Stimulated activated CD8-positive, alpha-beta memory T cell treated with anti-CD3 and anti-CD28 coated beads, Interleukin-15, amount 100 ng/mL, for 1 hour (primary cell): ENCODE results near the gene NEGR1.
"Not testable (repeated sequence)": the region's sequence is repeated elsewhere in the genome, so short reads cannot be mapped to it uniquely, and the experiment has no call there.

Experiments
- DNase-seq: peaks from one replicate; pipeline ENCODE4 v3.0.0-alpha.2; 2020; ENCODE audit warnings: low read depth

The NEGR1 gene

GRCh38 chr1:71940261-71940660, 342.1 kb downstream of the NEGR1 start:
- no peak for DNase-seq

GRCh38 chr1:71930511-71930910, 351.8 kb downstream of the NEGR1 start:
- DNase-seq = no peak

DNA sequence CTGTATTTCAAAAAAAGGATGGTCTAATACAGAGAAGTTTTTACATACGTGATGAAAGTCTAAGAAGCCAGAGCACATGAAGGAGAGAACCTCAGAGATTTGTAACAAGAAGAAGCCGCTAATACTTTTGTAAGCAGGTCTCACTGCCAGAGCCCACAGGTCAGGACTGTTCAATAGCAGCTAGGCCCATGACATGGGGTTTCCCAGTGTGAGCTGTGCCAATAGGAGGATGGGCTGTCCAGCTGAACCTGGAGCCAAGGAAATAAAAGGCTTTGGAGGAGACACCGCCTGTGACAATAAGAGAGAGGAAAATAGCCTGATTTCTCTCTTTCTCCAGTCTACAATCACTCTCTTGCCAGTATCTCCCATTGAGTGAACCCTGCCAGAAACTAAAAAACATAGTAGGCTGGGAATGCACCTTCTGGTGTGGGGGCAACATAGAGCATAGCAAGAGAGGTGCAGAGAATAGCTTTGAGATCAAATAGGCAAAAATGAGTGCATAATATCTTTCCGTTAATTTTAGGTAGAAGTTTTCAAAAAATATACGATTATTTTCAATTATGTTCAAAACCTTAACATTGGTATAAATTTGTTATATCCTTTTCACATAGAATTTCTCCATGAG, 360.3 kb downstream of the NEGR1 start:
- DNase-seq = no peak

DNA sequence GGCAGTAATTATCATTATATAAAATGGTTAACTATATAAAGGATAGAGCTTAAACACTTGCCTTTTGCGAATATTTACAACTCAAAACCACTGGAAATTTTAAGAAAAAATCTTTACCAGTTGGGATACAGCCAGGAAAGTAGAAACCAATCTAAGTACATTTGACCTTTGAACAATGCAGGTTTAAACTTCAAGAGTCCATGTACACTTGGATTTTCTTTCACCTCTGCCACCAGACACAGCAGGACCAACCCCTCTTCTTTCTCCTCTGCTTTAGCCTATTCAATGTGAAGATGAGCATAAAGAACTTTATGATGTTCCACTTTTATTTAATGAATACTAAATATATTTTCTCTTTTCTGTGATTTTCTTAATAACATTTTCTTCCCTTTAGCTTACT, 361.1 kb downstream of the NEGR1 start:
- no peak for DNase-seq

- DNase-seq = no peak
Measured at GRCh38 chr1:71920556-71920955, 361.8 kb downstream of the NEGR1 start.

DNA sequence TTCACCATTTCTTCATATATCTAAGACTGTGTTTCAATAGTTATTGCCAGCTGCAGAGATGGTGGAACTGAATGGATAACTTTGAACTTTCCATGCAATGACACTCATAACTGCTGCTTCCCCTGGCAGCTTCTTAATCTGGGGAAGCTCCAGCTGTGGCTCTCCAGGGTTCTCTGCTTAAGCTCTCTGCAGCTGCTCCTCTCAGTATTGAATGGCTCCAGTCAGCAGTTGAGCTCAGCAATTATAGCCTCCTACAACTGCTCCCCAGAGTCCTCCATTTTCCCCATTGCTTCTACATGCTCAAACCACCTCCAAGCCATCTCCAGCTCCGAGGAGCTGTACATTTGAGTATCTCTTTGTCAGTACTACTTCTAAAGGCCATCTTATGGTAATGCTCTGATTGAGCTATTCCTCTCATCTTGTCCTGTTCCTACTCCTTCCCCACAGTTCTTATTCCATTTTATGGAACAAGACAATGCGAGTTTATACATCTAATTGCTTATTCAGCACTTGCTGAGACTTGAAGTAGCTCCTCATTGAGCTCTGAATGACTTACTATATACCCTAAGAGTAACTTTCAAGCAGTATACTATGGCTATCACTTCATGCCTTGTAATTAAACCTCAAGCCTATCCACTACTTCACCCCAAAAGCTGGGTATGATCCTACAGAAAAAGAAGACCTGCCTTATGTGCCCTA, 362.4 kb downstream of the NEGR1 start:
- no peak for DNase-seq

- no peak for DNase-seq
Measured at GRCh38 chr1:71918630-71919029, 363.7 kb downstream of the NEGR1 start.

- no peak for DNase-seq
Measured at GRCh38 chr1:71916894-71917293, 365.4 kb downstream of the NEGR1 start.

DNA sequence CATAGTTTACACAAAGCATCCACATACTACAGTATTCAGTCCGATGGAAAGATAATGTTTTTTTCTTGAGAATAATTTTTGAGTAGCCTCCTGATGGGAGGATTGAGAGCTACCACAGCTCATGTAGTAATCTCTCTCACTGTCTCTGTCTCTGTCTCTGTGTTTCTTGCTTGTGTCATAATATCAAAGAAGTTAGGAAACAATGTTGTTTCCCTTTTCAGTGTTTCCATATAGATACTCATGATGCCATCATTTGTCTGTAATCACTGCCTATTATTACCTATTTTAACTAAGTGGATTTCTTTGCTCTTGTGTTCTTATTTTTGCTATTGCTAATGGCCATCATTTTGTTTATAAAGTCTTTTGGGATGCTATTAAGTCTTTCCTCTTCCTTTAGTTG, 367.7 kb downstream of the NEGR1 start:
- no peak for DNase-seq

- no peak for DNase-seq
Measured at GRCh38 chr1:71908871-71909390, 373.4 kb downstream of the NEGR1 start.

GRCh38 chr1:71908303-71908702, 374.0 kb downstream of the NEGR1 start:
- DNase-seq = no peak

DNA sequence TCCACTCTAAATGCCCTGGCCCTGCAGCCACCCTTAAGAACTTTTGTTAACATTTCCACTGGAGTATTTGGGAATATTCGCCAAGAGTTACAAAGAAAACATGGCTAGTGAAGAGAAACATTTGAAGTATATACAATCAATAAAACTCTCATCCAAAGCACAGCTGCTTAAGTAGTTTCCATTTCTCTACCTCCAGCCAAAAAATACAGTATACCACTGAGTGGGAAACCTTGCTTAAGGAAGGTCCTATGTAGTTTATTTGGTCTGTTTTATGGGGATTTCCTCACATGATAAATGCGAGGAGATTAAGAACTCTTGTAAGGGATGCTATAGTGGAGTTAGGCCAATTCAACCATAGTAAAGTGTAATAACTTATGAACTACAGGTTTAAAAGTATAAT, 382.5 kb downstream of the NEGR1 start:
- no peak for DNase-seq

- not testable (repeated sequence) for DNase-seq
Measured at GRCh38 chr1:71888166-71888565, 394.2 kb downstream of the NEGR1 start.

- no peak for DNase-seq
Measured at GRCh38 chr1:71885171-71885570, 397.2 kb downstream of the NEGR1 start.

GRCh38 chr1:71882637-71883036, 399.7 kb downstream of the NEGR1 start:
- DNase-seq = no peak

GRCh38 chr1:71882226-71882625, 400.1 kb downstream of the NEGR1 start:
- no peak for DNase-seq

DNA sequence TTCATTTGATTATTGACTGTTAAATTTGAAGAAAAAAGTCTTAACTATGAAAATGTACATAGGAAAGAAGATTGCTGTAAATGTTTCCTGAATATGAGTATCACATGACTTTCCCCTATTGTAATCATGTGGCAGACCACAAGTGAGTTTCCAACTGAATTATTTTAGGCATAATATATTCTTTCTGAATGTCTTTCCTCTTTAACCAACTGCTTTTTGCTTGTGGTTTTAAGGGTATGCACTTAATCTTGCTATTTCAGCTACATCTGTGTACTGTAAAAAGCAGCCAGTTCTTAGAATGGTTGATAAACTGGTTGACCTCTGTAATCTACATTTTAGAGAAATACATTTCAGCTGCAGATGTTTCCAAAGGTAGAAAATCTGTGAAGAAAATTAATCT, 400.7 kb downstream of the NEGR1 start:
- no peak for DNase-seq

DNA sequence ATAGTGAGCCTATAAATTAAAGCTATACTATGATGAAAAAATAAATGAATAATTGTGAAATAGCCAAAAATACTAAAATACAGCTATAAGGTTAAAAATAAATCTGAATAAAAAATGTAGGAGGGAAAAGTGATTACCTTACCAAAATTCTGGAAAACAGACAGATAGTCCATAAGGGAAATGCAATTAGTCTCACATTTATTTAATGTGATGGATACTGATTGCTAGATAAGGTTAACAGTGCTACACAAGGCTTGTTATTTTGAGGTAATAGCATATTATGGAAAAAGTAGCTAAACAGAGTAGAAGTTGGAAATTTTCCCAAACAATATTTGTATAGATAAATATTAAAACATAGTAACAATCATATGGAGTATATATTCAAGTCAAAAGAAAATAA, 413.0 kb downstream of the NEGR1 start:
- no peak for DNase-seq

GRCh38 chr1:71862756-71863155, 419.6 kb downstream of the NEGR1 start:
- DNase-seq = no peak

GRCh38 chr1:71861022-71861421, 421.3 kb downstream of the NEGR1 start:
- no peak for DNase-seq

DNA sequence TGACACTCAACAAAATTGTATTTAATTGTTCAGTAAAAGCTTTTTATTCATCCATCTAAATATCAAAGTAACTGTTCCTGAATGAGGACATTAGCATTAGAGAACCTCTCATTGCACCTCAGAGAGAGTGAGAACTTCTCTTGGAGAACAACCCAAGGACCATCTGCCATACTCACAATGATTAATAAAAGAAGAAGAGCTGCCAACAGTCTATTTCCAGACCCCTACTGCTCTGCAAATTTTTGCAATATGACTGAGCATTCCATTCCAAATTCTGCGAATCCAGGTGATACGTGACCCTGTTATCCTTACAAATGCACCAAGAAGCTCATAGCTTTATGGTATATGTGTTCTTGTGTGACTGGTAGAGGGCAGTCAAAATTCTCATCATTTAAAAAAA, 422.5 kb downstream of the NEGR1 start:
- no peak for DNase-seq

GRCh38 chr1:71857862-71858261, 424.5 kb downstream of the NEGR1 start:
- DNase-seq = no peak

- no peak for DNase-seq
Measured at GRCh38 chr1:71853360-71853759, 429.0 kb downstream of the NEGR1 start.

DNA sequence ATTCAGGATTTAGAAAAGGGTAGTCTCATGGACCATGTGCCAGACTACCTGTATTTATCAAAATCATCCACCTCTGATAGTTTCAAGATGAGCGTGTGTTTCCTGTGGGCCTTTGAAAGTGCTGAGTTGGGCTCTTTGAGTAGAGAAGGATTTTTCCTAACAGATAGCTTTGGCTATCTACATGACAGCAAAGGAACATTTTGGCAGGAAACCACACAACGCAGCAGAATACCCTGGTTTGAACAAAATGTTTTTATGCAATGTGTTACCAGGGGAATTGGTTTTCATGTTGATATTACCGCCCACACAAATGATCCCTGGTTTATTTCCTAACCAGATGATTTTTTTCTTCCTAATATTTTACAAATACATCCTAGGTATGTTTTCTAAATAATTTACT, 431.4 kb downstream of the NEGR1 start:
- no peak for DNase-seq
